ENCODE measurements around the gene KREMEN1.

The KREMEN1 gene

DNA sequence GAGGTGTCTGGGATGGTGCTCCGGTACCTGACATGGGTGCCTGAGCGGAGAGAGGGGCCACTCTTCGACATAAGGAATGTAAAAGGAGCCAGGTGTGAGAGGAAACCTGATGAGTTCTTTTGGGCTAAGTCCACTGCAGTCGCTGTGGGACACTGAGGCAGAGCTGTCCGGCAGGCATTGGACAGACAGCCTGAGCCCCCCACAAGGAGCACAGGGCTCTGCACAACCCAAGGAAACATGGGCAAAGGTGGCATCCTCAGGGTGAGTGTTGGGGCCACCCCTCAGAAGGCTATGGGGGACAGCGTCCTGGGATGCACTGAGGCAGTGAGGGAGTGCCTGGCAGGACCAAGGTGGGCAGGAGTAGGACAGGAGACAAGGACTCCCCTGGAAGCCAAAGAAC is 75.2 kb downstream of the KREMEN1 start:
- no peak for DNase-seq (ENCODE audit: extremely low read depth in 1 of 2, low read depth in 1 of 2)

DNA sequence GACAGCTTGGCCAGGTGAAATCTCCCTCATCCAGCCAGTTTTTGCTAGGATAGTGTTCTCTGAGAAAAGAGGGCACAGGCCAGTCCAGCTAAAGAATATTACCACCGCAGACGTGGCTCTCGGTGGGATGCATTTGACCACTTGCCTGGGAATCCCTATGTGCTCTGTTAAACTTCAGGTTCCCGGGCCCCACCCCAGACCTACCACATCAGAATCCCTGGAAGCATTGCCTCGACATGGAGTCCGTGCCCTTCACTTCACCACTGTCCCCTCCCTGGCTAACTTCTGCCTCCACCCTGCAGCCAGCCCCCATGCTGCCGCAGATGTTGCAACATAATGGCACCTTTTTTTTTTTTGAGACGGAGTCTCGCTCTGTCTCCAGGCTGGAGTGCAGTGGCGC is 76.0 kb downstream of the KREMEN1 start:
- no peak for DNase-seq (ENCODE audit: extremely low read depth in 1 of 2, low read depth in 1 of 2)

DNA sequence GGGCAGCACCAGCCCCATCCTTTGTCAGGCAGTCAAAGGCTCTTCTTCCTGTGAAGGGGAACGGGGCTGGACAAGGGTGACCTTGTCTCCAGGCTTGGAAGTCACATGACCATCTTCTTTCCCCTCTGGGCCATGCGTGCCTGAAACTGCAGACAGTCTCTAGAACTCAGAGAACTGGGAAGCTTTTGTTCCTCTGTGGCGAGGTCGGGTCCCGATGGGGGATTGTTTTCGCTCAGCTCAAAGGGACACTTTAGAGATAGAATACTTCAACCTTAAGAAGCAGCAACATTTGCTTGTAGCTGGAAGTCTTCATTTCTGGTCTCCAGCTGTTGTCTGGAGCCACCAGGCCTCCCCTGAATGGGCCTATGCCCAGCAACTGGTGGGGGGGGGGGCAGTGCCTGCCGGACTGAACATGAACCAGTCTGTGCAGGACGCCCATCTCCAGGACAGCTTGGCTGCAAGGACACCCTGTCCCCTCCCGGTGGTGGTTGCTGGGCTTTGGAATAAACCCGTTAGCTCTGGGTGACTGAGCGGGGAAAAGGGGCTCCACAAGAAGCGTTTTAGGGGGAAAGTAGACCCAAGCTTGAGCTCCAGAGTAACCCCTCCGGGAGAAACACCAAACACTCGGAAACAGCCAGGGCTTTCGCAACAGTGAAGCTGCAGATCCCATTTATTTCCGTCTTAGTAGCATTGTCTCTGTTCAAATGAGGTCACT is 77.2 kb downstream of the KREMEN1 start:
- DNase-seq (ENCODE audit: extremely low read depth in 1 of 2, low read depth in 1 of 2), result no peak

DNA sequence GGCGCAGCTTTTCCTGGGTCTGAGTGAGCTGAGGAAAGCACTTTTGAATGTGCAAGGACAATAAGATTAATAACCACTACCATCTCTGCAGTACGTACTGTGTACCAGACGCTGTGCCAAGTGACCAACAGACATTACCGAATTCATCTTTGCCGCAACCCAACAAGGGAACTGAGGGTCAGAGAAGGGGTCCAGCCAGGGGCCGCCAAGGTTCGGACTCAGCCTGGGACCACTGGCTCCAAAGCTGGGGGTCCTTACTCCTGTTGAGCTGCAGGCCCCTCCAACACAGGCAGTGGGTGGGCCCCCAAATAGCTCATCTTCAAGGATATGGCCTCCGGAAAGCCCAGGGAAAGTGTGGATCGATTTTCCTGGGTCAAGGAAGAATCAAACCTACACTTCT is 77.9 kb downstream of the KREMEN1 start:
- no peak for DNase-seq (ENCODE audit: extremely low read depth in 1 of 2, low read depth in 1 of 2)

DNA sequence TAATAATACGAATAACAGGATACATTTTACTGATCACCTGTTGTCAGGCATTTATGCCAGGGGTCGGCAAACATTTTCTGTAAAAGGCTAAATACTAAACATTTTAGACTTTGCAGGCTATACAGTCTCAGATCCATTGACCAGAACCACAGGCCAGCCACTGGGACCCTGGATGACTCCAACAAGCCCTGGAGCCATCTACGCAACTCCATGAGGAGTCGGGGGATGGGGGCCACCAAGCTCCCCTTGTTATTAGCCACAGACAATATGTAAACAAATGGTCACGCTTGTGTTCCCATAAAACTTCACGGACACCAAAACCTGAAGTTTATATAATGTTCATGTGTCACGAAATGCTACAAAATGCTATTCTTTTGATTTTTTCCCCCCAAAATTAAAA is 78.5 kb downstream of the KREMEN1 start:
- DNase-seq (ENCODE audit: extremely low read depth in 1 of 2, low read depth in 1 of 2), result no peak

DNA sequence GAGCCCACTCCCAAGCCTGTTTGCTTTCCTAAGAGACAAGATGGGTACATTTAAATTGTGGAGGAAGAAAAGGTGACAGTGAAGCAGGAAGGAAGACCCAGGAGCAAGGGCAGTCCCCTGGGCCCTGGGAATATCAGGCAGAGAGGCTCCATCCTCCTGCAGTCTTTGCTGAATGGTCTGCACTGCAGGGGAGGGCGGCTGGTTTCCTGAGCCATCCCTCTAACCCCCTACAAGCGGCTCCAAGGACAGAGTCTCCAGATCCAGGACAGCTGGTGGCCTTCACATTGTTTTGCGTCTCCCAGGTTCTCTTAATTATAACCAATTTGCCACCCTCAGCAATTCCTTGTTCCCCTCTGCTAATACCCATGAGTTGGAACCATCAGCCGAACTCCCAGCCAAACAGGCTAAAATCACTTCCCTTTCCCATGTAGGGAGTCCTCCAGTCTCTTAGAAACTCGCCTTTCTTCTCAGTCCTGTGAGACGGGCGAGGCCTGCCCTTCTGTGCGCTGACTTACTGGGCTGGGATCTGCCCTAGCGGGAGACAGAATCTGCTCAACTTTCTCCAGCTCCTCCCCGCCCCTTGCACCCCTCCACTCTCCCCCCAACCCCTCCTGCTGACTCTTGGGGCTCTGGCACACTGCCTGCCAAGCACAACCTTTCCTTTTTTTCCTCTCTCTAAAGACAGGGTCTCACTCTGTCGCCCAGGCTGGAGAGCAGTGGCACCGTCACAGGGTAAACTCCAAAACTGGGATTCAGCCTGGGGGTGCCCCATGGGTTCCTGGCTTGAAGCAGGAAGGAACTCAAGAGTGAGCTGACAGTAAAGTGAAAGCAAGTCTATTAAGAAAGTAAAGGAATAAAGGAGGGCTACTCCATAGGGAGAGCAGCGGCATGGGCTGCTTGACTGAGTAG is 79.5 kb downstream of the KREMEN1 start:
- DNase-seq (ENCODE audit: extremely low read depth in 1 of 2, low read depth in 1 of 2), result no peak

DNA sequence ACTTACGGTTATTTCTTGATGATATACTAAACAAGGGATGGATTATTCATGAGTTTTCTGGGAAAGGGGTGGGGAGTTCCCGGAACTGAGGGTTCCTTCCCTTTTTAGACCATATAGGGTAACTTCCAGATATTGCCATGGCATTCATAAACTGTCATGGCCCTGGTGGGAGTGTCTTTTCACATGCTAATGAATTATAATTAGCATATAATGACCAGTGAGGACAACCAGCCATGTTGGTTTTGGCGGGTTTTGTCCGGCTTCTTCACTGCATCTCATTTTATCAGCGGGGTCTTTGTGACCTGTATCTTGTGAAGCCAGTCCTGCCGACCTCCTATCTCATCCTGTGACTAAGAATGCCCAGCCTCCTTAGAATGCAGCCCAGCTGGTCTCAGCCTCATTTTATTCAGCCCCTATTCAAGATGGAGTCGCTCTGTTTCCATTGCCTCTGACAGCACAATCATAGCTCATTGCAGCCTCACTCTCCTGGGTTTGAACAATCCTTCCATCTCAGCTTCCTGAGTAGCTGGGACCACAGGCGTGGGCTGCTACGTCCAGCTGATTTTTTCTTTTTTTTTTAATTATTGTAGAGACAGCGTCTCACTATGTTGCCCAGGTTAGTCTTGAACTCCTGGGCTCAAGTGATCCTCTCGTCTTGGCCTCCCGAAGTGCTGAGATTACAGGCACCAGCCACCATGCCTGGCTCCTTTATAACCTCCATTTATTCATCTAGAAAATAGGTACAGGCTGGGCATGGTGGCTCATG is 80.3 kb downstream of the KREMEN1 start:
- no peak for DNase-seq (ENCODE audit: extremely low read depth in 1 of 2, low read depth in 1 of 2)

DNA sequence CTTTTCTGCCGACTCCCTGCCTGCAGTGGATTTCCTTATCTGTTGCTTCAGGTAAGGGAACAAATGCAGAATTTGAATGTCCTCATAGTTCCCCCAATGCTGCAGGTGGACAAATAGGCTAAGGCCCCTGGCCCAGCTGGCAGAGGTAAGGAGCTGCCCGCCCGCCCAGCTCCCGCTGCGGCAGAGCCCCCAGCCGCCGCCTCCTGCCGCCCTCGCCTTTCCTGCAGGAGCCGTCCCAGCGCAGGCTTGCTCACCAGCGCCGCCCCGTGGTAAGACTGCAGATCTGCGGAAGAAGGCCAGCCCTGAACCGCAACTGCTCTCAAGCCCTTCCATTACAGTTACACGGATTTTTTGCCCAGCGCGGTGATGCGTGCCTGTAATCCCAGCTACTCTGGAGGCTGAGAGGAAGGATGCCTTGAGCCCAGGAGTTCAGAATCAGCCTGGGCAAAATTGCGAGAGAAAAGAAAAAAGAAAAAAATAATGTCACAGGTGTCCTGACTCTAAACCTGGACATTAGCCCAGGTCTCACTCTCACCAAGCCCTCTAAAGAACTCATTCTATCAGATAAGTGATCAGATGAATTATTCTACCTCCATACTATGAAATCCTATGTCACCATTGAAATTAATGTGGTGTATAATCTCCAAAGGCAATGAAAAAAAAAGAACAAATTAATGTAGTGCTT is 81.7 kb downstream of the KREMEN1 start:
- DNase-seq (ENCODE audit: extremely low read depth in 1 of 2, low read depth in 1 of 2), result peak; percentile 47 to 54

DNA sequence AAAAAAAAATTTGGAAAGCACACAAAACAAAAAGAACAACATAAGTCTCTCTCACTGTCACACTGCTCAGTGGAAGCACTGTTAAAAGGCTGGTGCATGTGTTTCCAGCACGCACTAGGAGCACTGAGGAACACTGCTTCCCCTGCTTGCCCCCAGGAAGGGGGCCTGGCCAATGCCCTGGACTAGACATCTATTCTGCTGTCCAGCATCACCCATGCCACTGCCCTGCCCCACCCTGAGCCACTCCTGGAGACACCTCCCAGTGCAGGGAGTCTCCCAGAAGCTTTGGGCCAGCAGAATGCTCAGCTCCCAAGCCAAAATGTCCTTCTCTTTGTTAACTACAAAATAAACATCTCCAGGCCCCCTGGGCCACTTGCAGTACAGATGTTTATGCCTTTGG is 83.1 kb downstream of the KREMEN1 start:
- DNase-seq (ENCODE audit: extremely low read depth in 1 of 2, low read depth in 1 of 2), result no peak

DNA sequence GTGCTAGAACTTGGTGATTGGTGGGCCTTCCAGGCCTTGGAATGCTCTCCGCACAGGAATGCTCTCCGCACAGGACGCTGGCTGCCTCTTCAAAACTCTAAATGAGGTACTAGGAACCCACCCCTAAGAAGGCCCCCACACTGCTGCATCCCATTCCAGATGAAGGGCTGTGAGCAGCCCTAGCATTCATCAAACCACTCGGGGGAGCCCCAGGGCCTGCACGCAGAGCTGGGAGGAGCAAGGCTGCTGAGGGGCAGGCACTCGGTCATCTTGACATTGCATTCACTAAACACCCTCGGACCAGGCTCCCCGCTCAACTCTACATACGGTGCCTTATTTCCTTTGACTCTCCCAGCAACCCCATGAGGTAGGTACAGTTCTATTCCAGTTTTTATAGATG is 83.7 kb downstream of the KREMEN1 start:
- DNase-seq (ENCODE audit: extremely low read depth in 1 of 2, low read depth in 1 of 2), result no peak

DNA sequence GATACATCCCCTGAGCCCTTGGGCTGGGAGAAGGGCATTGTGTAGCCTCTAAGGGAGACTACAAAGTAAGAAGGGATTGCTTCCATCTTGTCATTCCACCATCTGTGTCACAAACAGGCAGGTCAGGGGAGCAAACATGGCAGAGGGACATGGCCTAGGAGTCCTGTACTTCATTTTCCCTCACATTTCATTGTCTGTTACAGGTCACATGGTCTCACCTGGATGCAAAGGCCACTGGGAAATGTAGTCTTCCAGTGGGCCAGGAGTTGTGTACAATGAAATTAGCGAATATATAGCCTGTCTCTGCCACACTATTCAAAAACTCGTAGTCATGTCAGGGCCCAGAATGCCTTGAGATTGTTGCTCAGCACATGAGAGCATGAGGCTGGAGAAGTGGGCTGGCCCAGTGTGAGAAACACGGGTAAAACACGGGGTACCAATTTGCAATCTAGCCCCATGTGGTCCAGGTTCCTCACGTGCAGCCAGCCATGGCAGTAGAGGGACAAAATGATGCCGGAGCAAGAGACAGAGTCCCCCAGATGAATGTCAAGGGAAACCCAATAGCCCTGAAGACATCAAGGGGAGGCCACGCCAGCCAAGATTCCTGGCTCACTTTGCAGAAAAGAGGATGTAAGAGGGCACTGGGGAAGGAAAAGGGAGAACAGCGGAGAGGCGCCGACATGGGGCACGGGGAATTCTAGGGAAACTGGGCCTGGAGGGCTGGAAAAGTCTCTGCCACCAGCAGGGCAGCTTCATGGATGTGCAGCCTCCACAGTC is 85.1 kb downstream of the KREMEN1 start:
- no peak for DNase-seq (ENCODE audit: extremely low read depth in 1 of 2, low read depth in 1 of 2)

DNA sequence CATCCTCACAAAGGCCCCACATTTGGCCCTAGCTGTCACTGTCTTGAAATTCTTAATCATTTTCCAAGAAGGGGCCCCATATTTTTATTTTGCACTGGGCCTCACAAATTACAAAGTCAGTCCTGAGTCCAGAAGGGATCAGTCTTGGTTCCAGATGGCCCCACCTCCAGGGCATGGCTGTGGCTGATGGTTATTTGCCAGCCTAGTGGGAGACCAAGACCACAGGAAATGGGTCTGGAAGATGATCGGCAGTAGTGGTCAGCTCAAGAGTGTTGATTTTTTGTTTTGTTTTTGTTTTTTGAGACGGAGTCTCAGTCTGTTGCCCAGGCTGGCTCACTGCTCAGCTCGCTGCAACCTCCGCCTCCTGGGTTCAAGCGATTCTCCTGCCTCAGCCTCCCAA is 85.7 kb downstream of the KREMEN1 start:
- no peak for DNase-seq (ENCODE audit: extremely low read depth in 1 of 2, low read depth in 1 of 2)

DNA sequence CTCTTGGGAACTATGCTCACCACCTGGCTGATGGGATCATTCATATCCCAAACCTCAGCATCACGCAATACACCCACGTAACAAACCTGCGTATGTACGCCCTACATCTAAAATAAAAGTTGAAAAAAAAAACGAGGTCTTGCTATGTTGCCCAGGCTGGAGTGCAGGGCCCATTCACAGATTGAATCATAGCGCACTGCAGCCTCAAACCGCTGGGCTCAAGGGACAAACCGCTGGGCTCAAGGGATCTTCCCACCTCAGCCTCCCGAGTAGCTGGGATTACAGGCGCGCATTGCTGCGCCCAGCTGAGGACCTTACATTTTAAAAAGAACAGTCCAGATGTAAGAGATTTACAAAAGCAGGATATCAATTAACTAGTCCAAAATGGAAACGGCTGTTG is 91.0 kb downstream of the KREMEN1 start:
- DNase-seq (ENCODE audit: extremely low read depth in 1 of 2, low read depth in 1 of 2), result no peak

DNA sequence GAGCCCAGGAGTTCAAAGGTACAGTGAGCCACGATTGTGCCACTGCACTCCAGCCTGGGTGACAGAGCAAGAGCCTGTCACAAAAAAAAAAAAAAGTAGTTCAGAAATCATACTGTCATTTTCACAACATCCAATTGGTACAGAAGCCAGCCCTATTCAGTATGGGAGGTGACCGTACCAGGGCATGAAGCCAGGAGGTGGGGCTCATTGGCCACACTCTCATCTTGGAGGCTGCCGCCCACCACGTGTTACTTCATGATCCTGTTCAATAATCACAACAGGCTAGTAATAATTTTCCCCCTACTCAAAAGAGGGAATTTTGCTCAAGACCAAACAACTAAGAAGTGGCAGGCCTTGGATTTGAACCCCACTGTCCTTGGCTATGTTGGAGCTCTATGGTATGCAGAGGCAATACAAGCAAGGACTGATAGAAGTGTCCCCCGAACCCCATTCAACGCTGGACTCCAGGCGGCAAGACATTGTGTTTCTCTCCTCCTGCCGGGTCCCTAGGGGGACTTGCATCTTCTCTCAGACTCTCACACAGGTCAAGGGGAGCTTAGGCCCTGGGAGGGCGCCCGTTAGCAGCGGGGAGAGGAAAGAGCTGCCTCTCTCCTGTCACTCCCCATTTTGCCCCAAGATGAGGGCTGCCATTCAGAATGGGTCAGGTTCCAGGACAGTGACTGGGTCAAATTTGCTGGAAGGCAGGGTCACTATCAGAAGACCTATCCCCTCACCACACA is 92.7 kb downstream of the KREMEN1 start:
- no peak for DNase-seq (ENCODE audit: extremely low read depth in 1 of 2, low read depth in 1 of 2)

DNA sequence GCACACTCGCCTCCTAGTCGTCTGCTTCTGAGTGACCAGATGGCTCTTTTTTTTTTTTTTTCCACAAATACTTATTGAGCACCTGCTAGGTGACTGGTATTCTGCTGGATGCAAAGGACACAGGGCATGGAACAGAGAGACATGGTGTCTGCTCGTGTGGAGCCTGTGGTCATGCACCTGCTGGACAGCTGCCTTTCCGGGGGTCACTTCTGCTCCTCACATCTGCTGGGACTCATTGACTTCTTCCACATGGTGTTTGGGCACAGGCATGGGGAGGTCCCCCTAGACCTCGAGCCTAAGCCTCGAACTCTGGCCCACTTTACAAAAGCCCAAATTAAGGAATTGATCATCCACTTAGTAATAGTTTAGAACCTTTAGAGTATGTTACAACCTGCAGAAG is 93.3 kb downstream of the KREMEN1 start:
- DNase-seq (ENCODE audit: extremely low read depth in 1 of 2, low read depth in 1 of 2), result no peak

DNA sequence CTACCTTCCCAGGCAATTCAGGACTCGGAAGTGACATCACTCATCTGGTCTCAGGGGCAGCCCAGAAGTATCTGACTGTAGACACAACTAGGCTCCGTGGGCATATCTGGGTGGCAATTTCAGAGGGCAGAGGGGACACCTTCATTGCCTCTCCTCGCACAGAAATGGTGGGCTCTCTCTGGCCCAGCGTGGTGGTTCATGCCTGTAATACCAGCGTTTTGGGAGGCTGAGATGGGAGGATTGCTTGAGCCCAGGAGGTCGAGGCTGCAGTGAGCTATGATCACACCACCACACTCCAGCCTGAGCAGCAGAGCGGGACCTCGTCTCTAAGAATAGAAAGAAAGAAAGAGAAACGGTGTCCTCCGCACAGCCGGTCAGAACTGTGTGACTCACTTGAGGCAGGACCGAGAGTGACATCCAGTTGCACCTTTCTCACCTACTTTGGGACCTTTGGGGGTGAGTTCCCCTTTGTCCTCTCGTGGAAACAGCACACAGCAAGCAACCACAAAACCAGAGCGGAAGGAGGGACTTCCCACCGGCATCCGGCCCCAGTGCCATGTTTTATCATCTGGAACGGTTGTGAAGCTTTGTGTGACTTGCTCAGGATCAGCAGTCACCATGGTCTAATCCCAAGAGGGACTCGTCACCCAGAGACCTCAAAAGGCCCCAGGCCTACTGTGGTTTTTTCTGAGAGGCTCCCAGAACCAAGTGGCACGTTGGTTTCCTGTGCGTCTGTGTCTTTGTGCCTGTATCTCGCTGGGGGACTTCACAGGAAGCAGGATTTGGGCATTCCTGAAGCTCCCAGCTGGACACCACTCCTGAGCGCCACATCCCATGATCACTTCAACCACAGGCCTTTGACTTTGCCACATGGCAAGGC is 94.4 kb downstream of the KREMEN1 start:
- peak; percentile 54 to 73 for DNase-seq (ENCODE audit: extremely low read depth in 1 of 2, low read depth in 1 of 2)

DNA sequence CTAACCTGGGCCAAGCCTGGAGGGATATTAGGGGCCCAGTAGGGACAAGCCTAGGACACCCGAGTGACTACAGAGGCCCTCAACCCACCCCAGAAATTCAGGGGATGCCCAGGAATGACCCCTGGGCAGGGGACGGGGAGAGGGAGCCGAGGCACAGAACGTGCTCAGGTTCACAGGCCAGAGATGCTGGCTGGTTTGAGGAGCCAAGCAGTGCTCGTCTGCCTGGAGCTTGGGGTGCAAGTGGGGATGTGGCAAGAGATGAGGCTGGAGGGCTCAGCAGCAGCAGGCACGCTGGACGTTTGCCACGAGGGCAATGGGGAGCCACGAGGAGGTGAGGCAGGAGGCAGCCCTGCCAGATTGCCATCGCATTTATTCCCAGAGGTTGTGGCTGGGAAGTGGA is 98.9 kb downstream of the KREMEN1 start:
- DNase-seq (ENCODE audit: extremely low read depth in 1 of 2, low read depth in 1 of 2), result no peak

DNA sequence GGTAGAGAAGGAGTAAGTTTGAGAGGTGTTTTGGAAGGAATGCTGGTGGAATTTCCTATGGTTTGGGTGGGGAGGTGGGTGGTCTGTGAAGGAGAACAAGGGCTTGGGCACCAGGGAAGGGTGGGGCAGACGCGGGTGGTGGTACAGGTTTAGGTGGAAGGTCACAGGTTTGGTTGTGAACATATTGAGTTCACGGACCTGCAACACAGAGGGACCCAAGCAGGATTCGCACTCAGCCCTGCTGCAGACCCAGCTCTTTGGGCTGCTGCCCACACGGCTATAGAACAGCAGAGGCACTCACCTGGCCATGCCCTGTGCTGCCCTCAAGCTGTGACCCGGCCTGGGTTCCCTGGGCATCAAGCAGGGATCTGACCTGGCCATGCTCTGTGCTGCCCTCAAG is 99.4 kb downstream of the KREMEN1 start:
- no peak for DNase-seq (ENCODE audit: extremely low read depth in 1 of 2, low read depth in 1 of 2)
